ENCODE data around the gene PRR5. TPM values are rescaled to one million over a fixed set of nuclear protein-coding genes. Genes with fewer than 3 reads are reported as not detected.
"Not testable (repeated sequence)": the region's sequence is repeated elsewhere in the genome, so short reads cannot be mapped to it uniquely, and the experiment has no call there.

The PRR5 gene, protein sequence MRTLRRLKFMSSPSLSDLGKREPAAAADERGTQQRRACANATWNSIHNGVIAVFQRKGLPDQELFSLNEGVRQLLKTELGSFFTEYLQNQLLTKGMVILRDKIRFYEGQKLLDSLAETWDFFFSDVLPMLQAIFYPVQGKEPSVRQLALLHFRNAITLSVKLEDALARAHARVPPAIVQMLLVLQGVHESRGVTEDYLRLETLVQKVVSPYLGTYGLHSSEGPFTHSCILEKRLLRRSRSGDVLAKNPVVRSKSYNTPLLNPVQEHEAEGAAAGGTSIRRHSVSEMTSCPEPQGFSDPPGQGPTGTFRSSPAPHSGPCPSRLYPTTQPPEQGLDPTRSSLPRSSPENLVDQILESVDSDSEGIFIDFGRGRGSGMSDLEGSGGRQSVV
- total RNA-seq (13.7 TPM), polyA plus RNA-seq (ENCODE audit: insufficient read depth in 1 of 8, insufficient read length in 8 of 8, low replicate concordance in 1 of 8) (10 to 100 TPM; 26.1 to 38.6 (median 32.2) TPM)
- long read RNA-seq, donor 1, transcript PRR5-202 (8 exons, 1,878 nt): major isoform, 5 of 7 reads
- long read RNA-seq, donor 1, partial matches to known transcripts: 0 of 7 reads
- long read RNA-seq, donor 1, other reads (novel, unspliced or antisense): 0 of 7 reads
- long read RNA-seq, donor 2, partial matches to known transcripts: 0 of 2 reads
- long read RNA-seq, donor 2, other reads (novel, unspliced or antisense): 0 of 2 reads
- long read RNA-seq, donor 3, transcript PRR5-202 (8 exons, 1,878 nt): major isoform, 8 of 17 reads
- long read RNA-seq, donor 3, partial matches to known transcripts: 0 of 17 reads
- long read RNA-seq, donor 3, other reads (novel, unspliced or antisense): 0 of 17 reads
- long read RNA-seq, donor 4, transcript PRR5-202 (8 exons, 1,878 nt): major isoform, 8 of 11 reads
- long read RNA-seq, donor 4, partial matches to known transcripts: 0 of 11 reads
- long read RNA-seq, donor 4, other reads (novel, unspliced or antisense): 0 of 11 reads
- long read RNA-seq, donor 5, transcript PRR5-202 (8 exons, 1,878 nt): major isoform, 12 of 30 reads
- long read RNA-seq, donor 5, transcript PRR5-216 (9 exons, 1,843 nt): minor isoform, 6 of 30 reads
- long read RNA-seq, donor 5, transcript PRR5-211 (2 exons, 1,965 nt): minor isoform, 8 of 30 reads
- long read RNA-seq, donor 5, partial matches to known transcripts: 0 of 30 reads
- long read RNA-seq, donor 5, other reads (novel, unspliced or antisense): 0 of 30 reads
- long read RNA-seq, donor 6, transcript PRR5-211 (2 exons, 1,965 nt): major isoform, 6 of 20 reads
- long read RNA-seq, donor 6, transcript PRR5-202 (8 exons, 1,878 nt): major isoform, 6 of 20 reads
- long read RNA-seq, donor 6, partial matches to known transcripts: 0 of 20 reads
- long read RNA-seq, donor 6, other reads (novel, unspliced or antisense): 0 of 20 reads
- long read RNA-seq, donor 7, transcript PRR5-202 (8 exons, 1,878 nt): major isoform, 16 of 19 reads
- long read RNA-seq, donor 7, partial matches to known transcripts: 0 of 19 reads
- long read RNA-seq, donor 7, other reads (novel, unspliced or antisense): 0 of 19 reads
- long read RNA-seq, donor 8, partial matches to known transcripts: 0 of 4 reads
- long read RNA-seq, donor 8, other reads (novel, unspliced or antisense): 0 of 4 reads
- long read RNA-seq, donor 9, transcript PRR5-202 (8 exons, 1,878 nt): major isoform, 7 of 9 reads
- long read RNA-seq, donor 9, partial matches to known transcripts: 0 of 9 reads
- long read RNA-seq, donor 9, other reads (novel, unspliced or antisense): 0 of 9 reads
- long read RNA-seq, donor 10, transcript PRR5-202 (8 exons, 1,878 nt): major isoform, 9 of 14 reads
- long read RNA-seq, donor 10, partial matches to known transcripts: 0 of 14 reads
- long read RNA-seq, donor 10, other reads (novel, unspliced or antisense): 0 of 14 reads
- long read RNA-seq, donor 11, transcript PRR5-202 (8 exons, 1,878 nt): major isoform, 6 of 9 reads
- long read RNA-seq, donor 11, partial matches to known transcripts: 0 of 9 reads
- long read RNA-seq, donor 11, other reads (novel, unspliced or antisense): 0 of 9 reads

DNA sequence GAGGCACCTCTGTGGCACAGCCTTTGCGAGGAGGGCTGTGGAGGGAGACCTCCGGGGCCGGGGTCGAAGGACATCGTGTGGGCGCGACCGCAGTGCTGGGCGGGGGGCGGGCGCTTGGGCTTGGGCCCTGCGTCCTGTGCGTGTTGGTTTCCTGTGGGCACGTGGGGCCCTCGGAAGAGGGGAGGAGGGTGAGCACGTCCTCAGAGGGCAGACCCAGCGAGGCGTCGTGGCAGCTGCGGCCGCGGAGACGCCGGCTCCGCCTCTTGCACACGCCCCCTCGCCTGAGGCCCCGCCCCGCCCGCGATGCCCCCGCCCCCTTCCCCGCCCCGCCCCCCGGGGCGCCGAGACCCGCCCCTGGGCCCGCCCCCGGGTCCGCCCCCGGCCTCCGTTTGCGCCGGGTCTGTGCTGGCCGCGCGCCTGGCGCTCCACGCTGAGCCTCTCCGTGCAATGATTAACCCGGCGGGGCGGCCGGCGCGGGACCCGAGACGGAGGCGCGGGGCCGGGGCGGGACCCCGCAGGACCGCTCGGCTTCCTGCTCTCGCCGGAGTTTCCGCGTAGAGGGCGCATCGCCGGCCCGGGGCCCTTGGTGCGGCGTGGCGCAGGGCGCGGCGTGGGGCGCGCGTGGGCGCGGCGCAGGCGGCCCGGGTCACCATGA is at the start of gene PRR5:
Gene PRR5, plus strand, starts transcription at position 381 of the 655 bp plus-strand sequence. Its CDS starts 271 bp downstream, at position 652.
- Histone ChIP-seq H3K27ac (ENCODE audit: low read length) (peak within 1 kb of the TSS; percentile 60), H3K4me3 (ENCODE audit: low read length) (peak within 1 kb of the TSS; percentile 57), H3K9me3 (replicated peaks; ENCODE audit: control insufficient read depth, low read depth, low read length) (no peaks in the 10 kb centered on the region), H3K27me3 (ENCODE audit: control insufficient read depth, insufficient read depth, low read length) (peaks cover 3% of the 10 kb centered on the region), H3K4me1 (ENCODE audit: control insufficient read depth, insufficient read depth, low read length) (peaks cover 49% of the 10 kb centered on the region), H3K36me3 (ENCODE audit: control insufficient read depth, insufficient read depth, low read length) (peaks cover 8% of the 10 kb centered on the region)
- WGBS (ENCODE audit: insufficient coverage): 3% methylated on average over 64 of the region's 88 CpGs
- peak; percentile 90 for DNase-seq

DNA sequence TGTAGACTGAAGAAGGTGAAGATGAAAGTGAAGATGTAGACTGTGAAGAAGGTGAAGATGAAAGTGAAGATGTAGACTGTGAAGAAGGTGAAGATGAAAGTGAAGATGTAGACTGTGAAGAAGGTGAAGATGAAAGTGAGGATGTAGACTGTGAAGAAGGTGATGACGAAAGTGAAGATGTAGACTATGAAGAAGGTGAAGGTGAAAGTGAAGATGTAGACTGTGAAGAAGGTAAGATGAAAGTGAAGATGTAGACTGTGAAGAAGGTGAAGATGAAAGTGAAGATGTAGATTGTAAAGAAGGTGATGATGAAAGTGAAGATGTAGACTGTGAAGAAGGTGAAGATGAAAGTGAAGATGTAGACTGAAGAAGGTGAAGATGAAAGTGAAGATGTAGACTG is 49.1 kb upstream of the PRR5 start:
- H3K27ac ChIP-seq (ENCODE audit: low read length); H3K4me3 ChIP-seq (ENCODE audit: low read length); H3K27me3 ChIP-seq (ENCODE audit: control insufficient read depth, insufficient read depth, low read length); DNase-seq; H3K36me3 ChIP-seq (ENCODE audit: control insufficient read depth, insufficient read depth, low read length); H3K9me3 ChIP-seq (replicated peaks; ENCODE audit: control insufficient read depth, low read depth, low read length): not testable (repeated sequence)
- 80% methylated on average over 1 of the region's 1 CpG for WGBS (ENCODE audit: insufficient coverage)
- H3K4me1 ChIP-seq (ENCODE audit: control insufficient read depth, insufficient read depth, low read length): peaks cover 12% of the 10 kb centered on the region

DNA sequence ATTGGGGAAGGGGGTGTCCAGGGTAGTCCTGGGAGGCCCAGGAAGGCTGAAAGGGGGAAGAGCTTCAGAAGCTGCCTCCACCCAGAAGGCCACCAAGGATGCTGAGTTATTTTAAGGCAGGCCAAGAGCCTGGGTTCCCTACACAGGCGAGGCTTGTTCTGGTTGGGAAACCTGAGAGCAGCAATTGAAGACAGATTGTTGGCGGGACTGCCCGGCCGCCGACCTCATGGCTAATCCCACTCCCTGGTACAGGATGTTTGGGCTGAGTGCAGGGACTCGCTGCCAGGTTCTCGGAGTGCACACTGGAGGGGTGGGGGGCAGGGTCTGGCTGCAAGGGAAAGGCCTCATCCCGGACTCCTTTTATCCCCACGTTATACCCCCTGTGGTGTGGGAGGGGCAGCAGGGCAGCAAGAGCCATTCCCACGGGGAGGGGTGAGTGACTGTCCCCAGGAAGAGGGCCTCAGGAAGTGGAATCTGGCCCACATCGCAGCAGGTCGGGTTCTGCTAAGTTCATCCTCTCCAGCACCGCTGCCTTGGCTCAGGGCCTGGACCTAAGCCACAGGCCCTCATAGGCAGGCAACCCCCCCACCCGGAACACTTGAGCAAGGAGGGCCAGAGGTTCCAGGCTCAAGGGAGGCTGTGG is 43.6 kb upstream of the PRR5 start:
- Histone ChIP-seq H3K9me3 (replicated peaks; ENCODE audit: control insufficient read depth, low read depth, low read length) (no peaks in the 10 kb centered on the region), H3K27me3 (ENCODE audit: control insufficient read depth, insufficient read depth, low read length) (peaks cover 9% of the 10 kb centered on the region), H3K4me3 (ENCODE audit: low read length) (no peak overlapping the region), H3K4me1 (ENCODE audit: control insufficient read depth, insufficient read depth, low read length) (peaks cover 36% of the 10 kb centered on the region), H3K36me3 (ENCODE audit: control insufficient read depth, insufficient read depth, low read length) (no peaks in the 10 kb centered on the region), H3K27ac (ENCODE audit: low read length) (peak overlapping the region; percentile 5)
- DNase-seq: peak; percentile 81
- WGBS (ENCODE audit: insufficient coverage): 18% methylated on average over 9 of the region's 14 CpGs

DNA sequence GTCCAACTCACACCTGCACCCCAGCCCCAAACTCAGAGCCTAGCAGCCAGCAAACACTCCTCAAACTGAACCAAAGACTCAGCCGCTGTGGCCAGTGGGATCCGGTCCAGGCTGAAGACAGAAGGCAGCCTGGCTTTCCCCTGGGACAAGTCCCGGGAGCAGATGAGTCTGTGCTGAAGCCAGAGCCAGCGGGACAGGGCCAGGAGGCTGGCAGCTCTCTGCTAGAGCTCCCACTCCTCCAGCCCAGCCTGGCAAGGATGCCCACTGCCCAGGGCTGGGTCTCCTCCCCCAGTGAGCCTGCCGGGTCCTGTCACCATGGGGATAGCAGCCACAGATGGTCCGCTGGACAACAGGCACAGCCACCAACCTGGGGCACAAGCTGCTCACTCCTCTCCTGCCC is 42.9 kb upstream of the PRR5 start:
- WGBS (ENCODE audit: insufficient coverage): 25% methylated on average over 6 of the region's 6 CpGs
- DNase-seq: peak; percentile 68
- Histone ChIP-seq H3K4me1 (ENCODE audit: control insufficient read depth, insufficient read depth, low read length) (peaks cover 43% of the 10 kb centered on the region), H3K36me3 (ENCODE audit: control insufficient read depth, insufficient read depth, low read length) (no peaks in the 10 kb centered on the region), H3K27me3 (ENCODE audit: control insufficient read depth, insufficient read depth, low read length) (peaks cover 9% of the 10 kb centered on the region), H3K9me3 (replicated peaks; ENCODE audit: control insufficient read depth, low read depth, low read length) (no peaks in the 10 kb centered on the region), H3K27ac (ENCODE audit: low read length) (no peak overlapping the region), H3K4me3 (ENCODE audit: low read length) (no peak overlapping the region)

DNA sequence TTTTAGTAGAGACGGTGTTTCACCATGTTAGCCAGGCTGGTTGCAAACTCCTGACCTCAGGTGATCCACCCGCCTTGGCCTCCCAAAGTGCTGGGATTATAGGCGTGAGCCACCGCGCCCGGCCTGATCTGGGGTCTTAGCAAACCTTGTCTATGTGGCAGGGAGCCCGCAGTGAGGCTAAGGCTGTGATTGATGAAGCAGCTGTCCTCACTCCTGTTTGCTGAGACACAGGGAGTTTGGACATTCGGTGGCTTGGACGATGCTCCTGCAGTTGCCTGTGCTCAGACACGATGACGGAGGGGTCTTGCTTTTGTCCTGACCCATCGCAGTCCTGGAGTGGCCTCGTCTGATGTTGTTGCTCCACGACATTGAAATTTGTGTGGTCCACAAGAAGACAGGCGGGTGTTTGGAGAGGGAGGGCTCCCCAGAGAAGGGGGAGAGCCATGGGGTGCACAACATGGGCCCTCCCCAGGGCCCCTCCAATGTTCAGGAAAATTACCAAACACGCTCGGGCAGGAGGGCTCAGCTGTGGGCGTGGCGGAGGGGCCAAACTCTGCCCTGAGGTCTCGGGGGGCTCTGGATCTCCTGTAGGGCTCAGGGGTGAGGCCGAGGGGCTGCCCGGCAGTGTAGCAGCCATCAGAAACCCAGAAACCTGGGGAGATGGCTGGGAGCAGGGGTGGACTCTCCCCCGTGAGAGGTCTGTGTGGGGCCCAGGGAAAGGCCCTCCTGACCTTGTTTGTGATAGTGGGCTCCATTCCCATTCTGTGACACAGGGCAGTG is 41.8 kb upstream of the PRR5 start:
- H3K4me3 ChIP-seq (ENCODE audit: low read length): no peak overlapping the region
- no peak overlapping the region for H3K27ac ChIP-seq (ENCODE audit: low read length)
- H3K9me3 ChIP-seq (replicated peaks; ENCODE audit: control insufficient read depth, low read depth, low read length): no peaks in the 10 kb centered on the region
- no peak for DNase-seq
- peaks cover 9% of the 10 kb centered on the region for H3K27me3 ChIP-seq (ENCODE audit: control insufficient read depth, insufficient read depth, low read length)
- 72% methylated on average over 23 of the region's 23 CpGs for WGBS (ENCODE audit: insufficient coverage)
- no peaks in the 10 kb centered on the region for H3K36me3 ChIP-seq (ENCODE audit: control insufficient read depth, insufficient read depth, low read length)
- peaks cover 51% of the 10 kb centered on the region for H3K4me1 ChIP-seq (ENCODE audit: control insufficient read depth, insufficient read depth, low read length)

DNA sequence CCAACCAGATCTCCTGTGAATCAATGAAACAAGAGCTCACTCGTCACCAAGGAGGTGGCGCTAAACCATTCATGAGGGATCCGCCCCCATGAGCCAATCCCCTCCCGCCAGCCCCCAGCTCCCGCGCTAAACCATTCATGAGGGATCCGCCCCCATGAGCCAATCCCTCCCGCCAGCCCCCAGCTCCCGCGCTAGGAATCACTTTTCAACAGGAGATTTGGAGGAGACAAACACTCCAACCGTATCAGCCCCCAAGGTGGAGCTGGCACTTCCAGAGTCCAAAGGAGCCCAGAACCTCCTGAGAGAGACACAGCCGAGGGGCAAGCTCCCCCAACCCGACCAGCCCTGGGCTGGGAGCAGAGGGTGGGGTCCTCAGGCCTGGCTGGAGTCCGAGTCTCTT is 40.9 kb upstream of the PRR5 start:
- peaks cover 52% of the 10 kb centered on the region for H3K4me1 ChIP-seq (ENCODE audit: control insufficient read depth, insufficient read depth, low read length)
- H3K36me3 ChIP-seq (ENCODE audit: control insufficient read depth, insufficient read depth, low read length): no peaks in the 10 kb centered on the region
- H3K27me3 ChIP-seq (ENCODE audit: control insufficient read depth, insufficient read depth, low read length): peaks cover 9% of the 10 kb centered on the region
- H3K9me3 ChIP-seq (replicated peaks; ENCODE audit: control insufficient read depth, low read depth, low read length): no peaks in the 10 kb centered on the region
- DNase-seq: no peak
- H3K27ac ChIP-seq (ENCODE audit: low read length): no peak overlapping the region
- H3K4me3 ChIP-seq (ENCODE audit: low read length): no peak overlapping the region
- 18% methylated on average over 4 of the region's 14 CpGs for WGBS (ENCODE audit: insufficient coverage)

DNA sequence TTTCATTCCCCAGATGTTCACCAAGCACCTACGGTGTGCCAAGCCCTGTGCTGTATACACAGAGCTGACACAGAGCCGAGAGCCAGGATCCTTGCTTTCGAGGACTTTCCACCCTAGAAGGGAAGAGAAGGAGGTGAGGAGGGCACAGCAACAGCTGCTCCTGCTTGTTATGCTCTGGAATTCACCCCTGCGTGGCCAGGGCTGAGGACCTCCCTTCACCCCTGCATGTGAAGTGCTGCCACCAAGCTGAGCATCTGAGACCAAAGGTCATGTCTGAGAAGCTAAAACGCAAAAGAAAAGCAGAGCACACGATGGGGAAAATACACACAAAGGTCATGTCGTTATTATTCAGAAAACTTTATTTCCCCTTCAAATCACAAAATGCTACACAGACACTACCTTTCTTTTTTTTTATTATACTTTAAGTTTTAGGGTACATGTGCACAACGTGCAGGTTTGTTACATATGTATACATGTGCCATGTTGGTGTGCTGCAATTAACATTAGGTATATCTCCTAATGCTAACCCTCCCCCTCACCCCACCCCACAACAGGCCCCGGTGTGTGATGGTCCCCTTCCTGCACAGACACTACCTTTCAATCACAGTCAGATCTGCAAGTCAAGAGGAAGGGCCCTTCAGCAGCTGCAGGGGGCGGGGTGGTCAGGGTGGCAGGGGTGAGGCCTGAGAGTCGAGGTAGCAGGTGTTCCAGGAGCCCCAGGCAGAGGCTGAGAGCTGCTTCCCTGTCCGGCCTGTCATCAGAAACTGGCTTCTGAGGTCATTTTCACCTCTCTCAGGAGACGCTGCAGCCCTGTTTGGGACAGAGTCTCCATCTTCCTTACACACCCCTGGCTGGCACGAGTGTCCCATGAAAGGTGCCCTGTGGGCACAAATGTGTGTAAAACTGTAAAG is 40.1 kb upstream of the PRR5 start:
- DNase-seq: no peak

More for the DNA sequence above, 40.1 kb upstream of the PRR5 start:
- H3K4me3 ChIP-seq (ENCODE audit: low read length): no peak overlapping the region
- H3K27ac ChIP-seq (ENCODE audit: low read length): no peak overlapping the region
- no peaks in the 10 kb centered on the region for H3K36me3 ChIP-seq (ENCODE audit: control insufficient read depth, insufficient read depth, low read length)
- peaks cover 52% of the 10 kb centered on the region for H3K4me1 ChIP-seq (ENCODE audit: control insufficient read depth, insufficient read depth, low read length)
- H3K27me3 ChIP-seq (ENCODE audit: control insufficient read depth, insufficient read depth, low read length): peaks cover 9% of the 10 kb centered on the region
- no peaks in the 10 kb centered on the region for H3K9me3 ChIP-seq (replicated peaks; ENCODE audit: control insufficient read depth, low read depth, low read length)
- WGBS (ENCODE audit: insufficient coverage): 76% methylated on average over 3 of the region's 14 CpGs
